Prostate gland (tissue), 2 donors: ENCODE measurements around the gene PAX8. TPM values are rescaled to one million over a fixed set of nuclear protein-coding genes. Genes with fewer than 3 reads are reported as not detected.

Experiments
- DNase-seq: peaks from one replicate; pipeline ENCODE4 v3.0.0-alpha.2; 2019; ENCODE audit warnings: low spot score
- H3K27ac ChIP-seq, 2 donors: fragments of 200-600 bp; sonication (generic); 2 replicates each; pipeline ENCODE4 v1.5.1; 2017 to 2019
- H3K27me3 ChIP-seq: fragments of 200-600 bp; sonication (generic); replicated peaks from 2 replicates; pipeline ENCODE4 v1.5.1; 2019; ENCODE audit not compliant: insufficient read depth
- H3K36me3 ChIP-seq, 2 donors: fragments of 200-600 bp; sonication (generic); 1 replicate in 1 of 2; 2 replicates in 1 of 2; pipeline versions ENCODE4 v1.5.1 to v1.8.1; 2017 to 2019
- H3K4me1 ChIP-seq: fragments of 200-600 bp; sonication (generic); replicated peaks from 2 replicates; pipeline ENCODE4 v1.5.1; 2019
- H3K4me3 ChIP-seq, 2 donors: fragments of 200-600 bp; sonication (generic); 2 replicates each; pipeline ENCODE4 v1.5.1; 2017 to 2019
- H3K9me3 ChIP-seq: fragments of 200-600 bp; sonication (generic); 2 replicates; pipeline ENCODE4 v1.5.1; 2017
- POLR2A ChIP-seq: fragments of 450-650 bp; IDR thresholded peaks from one replicate; pipeline ENCODE4 v1.6.1; 2016; ENCODE audit warnings: antibody characterized with exemption, mild to moderate bottlenecking
- POLR2AphosphoS5 ChIP-seq: sonication (generic); formaldehyde crosslinking; IDR thresholded peaks from one replicate; pipeline ENCODE4 v1.6.1; 2017; ENCODE audit warnings: antibody characterized with exemption
- WGBS: methylation state at CpG from one replicate; pipeline ENCODE4 v1.1.5; 2018; 5-methylcytosine and 5-hydroxymethylcytosine counted together
- intact Hi-C: fragments of 100-400 bp; cut with DNase I; formaldehyde crosslinking; loops from one replicate; pipeline ENCODE4 v1.14.2; 2022
- total RNA-seq, 2 donors: library from RNA; depleted of rRNA; stranded (reverse); fragments of >200 nt; gene quantifications; one replicate each; pipeline ENCODE4 v1.1.0, GENCODE V29; 2016
- TF ChIP-seq, protein P1 (sequence below), 4 experiments: fragments of 200-600 bp in 2 of 4; fragments of 450-650 bp in 2 of 4; sonication (generic) in 2 of 4; IDR thresholded peaks; 1 replicate in 3 of 4; 2 replicates in 1 of 4; pipeline ENCODE4 v1.5.1; 2016 to 2019; ENCODE audit warnings: antibody characterized with exemption in 4 of 4, mild to moderate bottlenecking in 2 of 4, moderate library complexity in 2 of 4

PAX8 gene
- total RNA-seq, 2 donors from 2014 or later: 1.0 to 3.8 TPM

- H3K27ac ChIP-seq: no peak overlapping the region
- intact Hi-C loops: no loop called here
Observed at GRCh38 chr2:113207021-113207420, 71.7 kb downstream of the PAX8 start.

DNA sequence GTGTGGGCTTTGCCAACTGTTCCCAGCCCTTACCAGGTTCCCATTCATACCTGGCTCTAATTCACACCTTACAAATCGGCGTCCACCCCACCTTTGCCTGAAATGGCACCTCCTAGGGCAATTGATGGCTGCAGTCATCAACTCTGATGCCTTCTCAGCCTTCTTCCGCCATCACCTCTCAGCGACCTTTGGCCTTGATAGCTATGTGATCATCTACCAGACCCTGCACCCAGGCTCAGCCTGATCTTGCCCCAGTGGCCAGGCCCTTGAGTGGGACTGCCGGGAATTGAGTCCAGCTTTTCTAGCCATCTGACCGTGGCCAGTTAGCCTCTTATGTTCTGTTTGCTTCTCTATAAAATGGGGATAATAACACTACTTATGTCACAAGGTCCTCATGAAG lies 72.5 kb downstream of the PAX8 start:
- 74% methylated on average over 6 of the region's 6 CpGs for WGBS

More at GRCh38 chr2:113207021-113207420, 71.7 kb downstream of the PAX8 start:
- H3K9me3 ChIP-seq: no peaks in the 10 kb centered on the region
- H3K4me3 ChIP-seq: no peak overlapping the region
- 96% methylated on average over 2 of the region's 2 CpGs for WGBS
- TF ChIP-seq POLR2A (no peak), POLR2AphosphoS5 (no peak)
- TF ChIP-seq, protein P1, sequence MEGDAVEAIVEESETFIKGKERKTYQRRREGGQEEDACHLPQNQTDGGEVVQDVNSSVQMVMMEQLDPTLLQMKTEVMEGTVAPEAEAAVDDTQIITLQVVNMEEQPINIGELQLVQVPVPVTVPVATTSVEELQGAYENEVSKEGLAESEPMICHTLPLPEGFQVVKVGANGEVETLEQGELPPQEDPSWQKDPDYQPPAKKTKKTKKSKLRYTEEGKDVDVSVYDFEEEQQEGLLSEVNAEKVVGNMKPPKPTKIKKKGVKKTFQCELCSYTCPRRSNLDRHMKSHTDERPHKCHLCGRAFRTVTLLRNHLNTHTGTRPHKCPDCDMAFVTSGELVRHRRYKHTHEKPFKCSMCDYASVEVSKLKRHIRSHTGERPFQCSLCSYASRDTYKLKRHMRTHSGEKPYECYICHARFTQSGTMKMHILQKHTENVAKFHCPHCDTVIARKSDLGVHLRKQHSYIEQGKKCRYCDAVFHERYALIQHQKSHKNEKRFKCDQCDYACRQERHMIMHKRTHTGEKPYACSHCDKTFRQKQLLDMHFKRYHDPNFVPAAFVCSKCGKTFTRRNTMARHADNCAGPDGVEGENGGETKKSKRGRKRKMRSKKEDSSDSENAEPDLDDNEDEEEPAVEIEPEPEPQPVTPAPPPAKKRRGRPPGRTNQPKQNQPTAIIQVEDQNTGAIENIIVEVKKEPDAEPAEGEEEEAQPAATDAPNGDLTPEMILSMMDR (IDR thresholded peaks at IDR 0.05): no peak
- H3K36me3 ChIP-seq: no peaks in the 10 kb centered on the region
- no peak for DNase-seq
- no peaks in the 10 kb centered on the region for H3K27me3 ChIP-seq
- H3K4me1 ChIP-seq: no peaks in the 10 kb centered on the region

DNA sequence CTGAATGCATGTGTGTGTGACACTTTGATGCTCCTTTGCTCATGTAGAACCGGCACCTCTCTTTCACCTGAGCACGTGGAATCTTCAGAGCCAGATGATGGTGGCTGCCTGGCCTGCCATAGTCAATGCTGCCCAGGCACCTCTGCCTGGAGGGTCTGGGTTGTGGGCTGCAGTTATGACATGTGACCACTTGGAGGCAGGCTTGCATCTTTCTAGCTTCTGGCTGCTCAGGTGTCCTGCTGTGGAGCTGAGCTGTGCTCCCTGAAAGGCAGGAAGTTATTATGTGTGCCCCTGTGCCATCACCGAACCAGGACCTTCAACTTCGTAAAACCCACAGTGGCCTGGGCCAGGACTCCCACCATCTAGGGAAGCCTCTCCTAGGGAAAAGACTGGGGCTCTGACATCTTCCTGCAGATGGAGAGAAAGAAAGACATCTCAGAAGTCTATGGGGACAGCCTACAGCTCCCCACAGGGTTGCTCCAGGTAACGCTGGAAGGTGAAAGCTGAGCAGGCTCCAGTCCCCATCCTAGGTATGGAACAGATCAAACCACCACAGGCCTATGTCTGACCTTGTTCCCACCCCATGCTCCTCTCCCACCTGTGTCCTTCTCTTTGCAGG lies 74.7 kb downstream of the PAX8 start:
- peak; percentile 42 for DNase-seq

More for the DNA sequence above, 72.5 kb downstream of the PAX8 start:
- intact Hi-C loops: no loop called here
- Histone ChIP-seq H3K36me3 (no peaks in the 10 kb centered on the region), H3K4me1 (no peaks in the 10 kb centered on the region), H3K27ac (no peak overlapping the region), H3K4me3 (no peak overlapping the region), H3K27me3 (no peaks in the 10 kb centered on the region), H3K9me3 (no peaks in the 10 kb centered on the region)
- TF ChIP-seq POLR2AphosphoS5 (no peak), POLR2A (no peak)
- TF ChIP-seq, protein P1 (IDR thresholded peaks at IDR 0.05): no peak
- no peak for DNase-seq

GRCh38 chr2:113203217-113203530 lies 75.5 kb downstream of the PAX8 start:
- no peak for DNase-seq
- Histone ChIP-seq H3K4me1 (peaks cover 3% of the 10 kb centered on the region), H3K36me3 (no peaks in the 10 kb centered on the region), H3K9me3 (no peaks in the 10 kb centered on the region), H3K4me3 (no peak overlapping the region), H3K27me3 (no peaks in the 10 kb centered on the region), H3K27ac (no peak overlapping the region)
- intact Hi-C loops: loop anchor here (5.0 kb wide), 1 partner anchor 169 kb away; no protein-coding TSS in a partner anchor
- TF ChIP-seq, protein P1 (IDR thresholded peaks at IDR 0.05): no peak
- no peak for TF ChIP-seq POLR2AphosphoS5
- no peak for TF ChIP-seq POLR2A

More for the DNA sequence above, 74.7 kb downstream of the PAX8 start:
- no peaks in the 10 kb centered on the region for H3K27me3 ChIP-seq
- 26% methylated on average over 5 of the region's 5 CpGs for WGBS
- H3K36me3 ChIP-seq: no peaks in the 10 kb centered on the region
- H3K4me1 ChIP-seq: no peaks in the 10 kb centered on the region
- intact Hi-C loops: loop anchor here (5.0 kb wide), 1 partner anchor 168 kb away; no protein-coding TSS in a partner anchor
- H3K4me3 ChIP-seq: no peak overlapping the region
- TF ChIP-seq, protein P1 (IDR thresholded peaks at IDR 0.05): peak; percentile 44 to 90 (median 62)
- TF ChIP-seq POLR2AphosphoS5 (no peak), POLR2A (no peak)
- no peak overlapping the region for H3K27ac ChIP-seq
- no peaks in the 10 kb centered on the region for H3K9me3 ChIP-seq
